Spleen (tissue), 13 donors: Measurements from ENCODE around the gene DDI1. TPM values are rescaled to one million over a fixed set of nuclear protein-coding genes. Genes with fewer than 3 reads are reported as not detected.

Source experiments
- DNase-seq: peaks from one replicate; pipeline ENCODE4 v3.0.0-alpha.2; 2020
- H3K27ac ChIP-seq, 8 donors: fragments of 200-600 bp; sonication (generic) in 7 of 8; 1 replicate in 4 of 8; 2 replicates in 4 of 8; pipeline versions ENCODE4 v1.5.0 to v1.8.0; 2016 to 2021; ENCODE audit warnings: inconsistent platforms in 4 of 8, mild to moderate bottlenecking in 4 of 8, moderate library complexity in 1 of 8
- H3K27me3 ChIP-seq, 7 donors: fragments of 200-600 bp; sonication (generic) in 6 of 7; replicated peaks in 1 of 7; 1 replicate in 4 of 7; 2 replicates in 3 of 7; pipeline versions ENCODE4 v1.5.0 to v1.8.0; 2016 to 2021; ENCODE audit warnings: inconsistent platforms in 3 of 7, mild to moderate bottlenecking in 1 of 7
- H3K36me3 ChIP-seq, 6 donors: fragments of 200-600 bp; sonication (generic) in 5 of 6; 1 replicate in 4 of 6; 2 replicates in 2 of 6; pipeline versions ENCODE4 v1.5.0 to v1.8.0; 2016 to 2021; ENCODE audit warnings: inconsistent platforms in 2 of 6
- H3K4me1 ChIP-seq, 6 donors: fragments of 200-600 bp; sonication (generic) in 5 of 6; 1 replicate in 3 of 6; 2 replicates in 3 of 6; pipeline versions ENCODE4 v1.5.0 to v1.8.0; 2016 to 2021; ENCODE audit warnings: inconsistent platforms in 3 of 6
- H3K4me3 ChIP-seq, 8 donors: fragments of 200-600 bp; sonication (generic) in 7 of 8; 1 replicate in 4 of 8; 2 replicates in 4 of 8; pipeline versions ENCODE4 v1.5.0 to v1.8.0; 2016 to 2021; ENCODE audit warnings: inconsistent platforms in 4 of 8, mild to moderate bottlenecking in 4 of 8, moderate library complexity in 2 of 8
- H3K9me3 ChIP-seq, 8 donors: fragments of 200-600 bp; sonication (generic) in 7 of 8; 1 replicate in 4 of 8; 2 replicates in 4 of 8; pipeline versions ENCODE4 v1.5.0 to v1.8.0; 2016 to 2021; ENCODE audit warnings: inconsistent platforms in 4 of 8
- CTCF ChIP-seq, 11 experiments: fragments of 200-600 bp in 7 of 11; fragments of 450-650 bp in 4 of 11; sonication (generic) in 4 of 11; IDR thresholded peaks in 8 of 11; conservative IDR thresholded peaks in 3 of 11; 1 replicate in 7 of 11; 2 replicates in 4 of 11; pipeline versions ENCODE4 v1.4.0 to v1.8.0; 2016 to 2021; ENCODE audit warnings: antibody characterized with exemption in 11 of 11, inconsistent platforms in 4 of 11, mild to moderate bottlenecking in 1 of 11
- POLR2A ChIP-seq, 3 donors: fragments of 450-650 bp; IDR thresholded peaks; one replicate each; pipeline ENCODE4 v1.5.1; 2017; ENCODE audit warnings: antibody characterized with exemption in 3 of 3, mild to moderate bottlenecking in 1 of 3
- POLR2AphosphoS5 ChIP-seq, 3 donors: sonication (generic); formaldehyde crosslinking; IDR thresholded peaks; one replicate each; pipeline ENCODE4 v1.5.1; 2017; ENCODE audit warnings: antibody characterized with exemption in 3 of 3
- WGBS, 5 donors: extraction: QIAGEN DNeasy Blood & Tissue Kit in 3 of 5; methylation state at CpG; one replicate each; pipeline versions ENCODE4 v1.1.5 to v1.1.7; 2013 to 2018; 5-methylcytosine and 5-hydroxymethylcytosine counted together
- intact Hi-C: fragments of 100-400 bp; cut with DNase I; formaldehyde crosslinking; loops from one replicate; pipeline ENCODE4 v1.15.0; 2023; ENCODE audit warnings: low total_unique reads
- long read RNA-seq, 2 donors: transcript quantifications; one replicate each; lab custom pipeline, GENCODE V29; 2026
- polyA plus RNA-seq, 3 donors: library from polyadenylated mRNA; stranded (reverse); fragments of 200-250 nt; gene quantifications; one replicate each; pipeline ENCODE4 v1.2.1, GENCODE V29; 2013
- total RNA-seq, 7 donors: library from RNA; depleted of rRNA in 3 of 7; stranded (reverse); fragments of >200 nt in 3 of 7; fragmentation: NEBNext Ultra II Directional in 4 of 7; extraction: Animal tissue kit (Norgen Biotek cat#: 25700) in 4 of 7; gene quantifications; one replicate each; pipeline versions ENCODE4 v1.1.0 to v1.2.1, GENCODE V29; 2016 to 2021
- donor health status: healthy with polysubstance abuse.
- donor health status: DM: no; HTN: no; CAD: no; lungs with moderate emphysema.
- donor health status: DM: no; HTN: no; CAD: no.
- donor health status: Bipolar disorder and iron deficiency.
- donor health status: healthy.
- donor health status: DM: no; HTN: no; CAD: no.
- donor health status: DM: yes; HTN: yes; CAD: no.

DDI1 gene
- total RNA-seq (not detected), polyA plus RNA-seq (not detected)
- long read RNA-seq, donor 1, partial matches to known transcripts, result 0 of 1 reads
- long read RNA-seq, donor 1, other reads (novel, unspliced or antisense), result 0 of 1 reads
- long read RNA-seq, donor 2, result 0 reads

- H3K27me3 ChIP-seq, result no peaks in the 10 kb centered on the region
- no peaks in the 10 kb centered on the region for H3K36me3 ChIP-seq
- 95 to 96% (median 96%) methylated on average over 24 to 26 of the region's 26 CpGs for WGBS, 5 donors
- no peaks in the 10 kb centered on the region for H3K4me1 ChIP-seq
- TF ChIP-seq POLR2AphosphoS5 (IDR thresholded peaks at IDR 0.05) (no peak), POLR2A (IDR thresholded peaks at IDR 0.05) (no peak), CTCF (IDR thresholded peaks at IDR 0.05 in 8 of 11, conservative IDR thresholded peaks at IDR 0.05 in 3 of 11) (no peak)
- H3K27ac ChIP-seq, result no peak within 1 kb of the TSS
- no peak for DNase-seq
- intact Hi-C loops, result no loop called here
- no peak within 1 kb of the TSS for H3K4me3 ChIP-seq
- peaks cover 0 to 8% (median under 1%) of the 10 kb centered on the region in 8 donors for H3K9me3 ChIP-seq
Measured at GRCh38 chr11:104036588-104036987, at the start of gene DDI1. Gene DDI1 (plus strand): TSS chr11:104036640. CDS start chr11:104036823, 183 bp downstream.

DNA sequence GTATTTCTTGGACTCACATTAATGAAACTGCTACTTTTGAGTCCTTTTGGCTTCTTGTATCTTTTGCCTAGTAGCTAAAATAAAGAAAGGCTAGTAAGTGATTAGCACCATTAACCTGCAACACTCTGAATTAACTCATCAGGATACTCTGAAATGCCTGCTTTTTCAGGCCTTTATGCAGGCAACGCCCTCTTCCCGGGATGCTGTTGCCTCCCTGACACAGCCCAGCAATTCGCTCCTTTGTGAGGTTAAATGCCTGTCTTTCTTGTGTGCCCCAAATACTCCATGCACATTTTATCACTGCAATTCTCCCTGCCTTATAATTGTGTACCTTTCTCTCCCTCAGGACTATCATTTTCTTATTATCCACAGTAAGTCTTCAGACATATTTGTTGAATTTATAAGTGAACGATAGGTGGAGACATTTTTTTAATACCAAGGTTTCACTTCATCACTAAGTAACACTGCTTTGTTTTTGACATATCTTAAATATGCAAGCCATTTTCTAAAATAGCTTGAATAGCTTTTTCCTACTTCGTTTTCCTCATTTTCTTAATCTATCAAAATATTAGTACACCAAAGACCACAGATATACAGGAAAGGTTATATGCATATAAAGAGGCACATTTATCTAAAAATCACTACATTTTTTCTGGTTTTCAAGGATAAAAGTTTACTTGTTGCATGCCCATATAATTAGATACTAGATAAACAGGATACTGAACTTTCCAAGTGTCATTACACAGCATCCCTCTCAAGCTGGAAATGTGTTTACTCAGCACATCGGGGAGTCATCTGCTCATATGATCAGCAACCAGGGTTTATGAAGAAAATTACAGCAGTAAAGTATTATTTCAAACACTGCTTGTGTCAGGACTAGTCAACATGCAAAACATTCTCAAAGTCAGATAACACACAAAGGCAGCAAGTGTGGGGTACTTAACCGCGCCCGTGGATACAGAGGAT is 48.5 kb upstream of the DDI1 start:
- H3K4me1 ChIP-seq, result no peaks in the 10 kb centered on the region
- no peak for TF ChIP-seq POLR2AphosphoS5 (IDR thresholded peaks at IDR 0.05)
- DNase-seq, result no peak
- peaks cover 0 to 4% (median 0%) of the 10 kb centered on the region in 8 donors for H3K9me3 ChIP-seq
- H3K27me3 ChIP-seq, result no peaks in the 10 kb centered on the region
- H3K36me3 ChIP-seq, result no peaks in the 10 kb centered on the region
- 75 to 86% (median 83%) methylated on average over 9 of the region's 9 CpGs for WGBS, 5 donors
- no peak overlapping the region for H3K4me3 ChIP-seq
- intact Hi-C loops, result no loop called here
- no peak overlapping the region for H3K27ac ChIP-seq

DNA sequence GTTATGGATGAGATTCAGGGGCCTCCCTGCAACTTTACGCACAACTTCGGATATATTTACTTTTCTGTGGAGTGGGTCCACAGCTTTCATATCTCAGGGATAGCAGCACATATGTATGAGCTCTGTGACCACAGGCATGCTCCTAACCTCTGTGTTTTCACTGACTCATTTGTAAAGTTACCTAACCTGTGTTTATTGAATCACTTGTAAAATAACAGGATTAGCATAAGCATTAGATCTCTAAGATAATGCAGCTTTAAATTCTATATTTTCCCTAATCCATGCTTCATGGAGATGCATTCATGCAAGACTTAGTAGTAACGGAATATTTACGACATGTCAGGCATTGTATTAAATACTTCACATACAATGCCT is 47.9 kb upstream of the DDI1 start:
- 69 to 81% (median 72%) methylated on average over 4 of the region's 4 CpGs for WGBS, 5 donors
- Histone ChIP-seq H3K27me3 (no peaks in the 10 kb centered on the region), H3K4me3 (no peak overlapping the region), H3K4me1 (no peaks in the 10 kb centered on the region), H3K9me3 (peaks cover 0 to 4% (median 0%) of the 10 kb centered on the region in 8 donors), H3K27ac (no peak overlapping the region), H3K36me3 (no peaks in the 10 kb centered on the region)
- DNase-seq, result no peak
- intact Hi-C loops, result no loop called here
- TF ChIP-seq POLR2AphosphoS5 (IDR thresholded peaks at IDR 0.05) (no peak), CTCF (IDR thresholded peaks at IDR 0.05 in 8 of 11, conservative IDR thresholded peaks at IDR 0.05 in 3 of 11) (no peak), POLR2A (IDR thresholded peaks at IDR 0.05) (no peak)

- no peak overlapping the region for H3K27ac ChIP-seq
- DNase-seq, result no peak
- no peak overlapping the region for H3K4me3 ChIP-seq
- H3K27me3 ChIP-seq, result no peaks in the 10 kb centered on the region
- intact Hi-C loops, result no loop called here
- no peaks in the 10 kb centered on the region for H3K4me1 ChIP-seq
- H3K9me3 ChIP-seq, result no peaks in the 10 kb centered on the region
- no peak for TF ChIP-seq POLR2AphosphoS5 (IDR thresholded peaks at IDR 0.05)
- no peak for TF ChIP-seq CTCF (IDR thresholded peaks at IDR 0.05 in 8 of 11, conservative IDR thresholded peaks at IDR 0.05 in 3 of 11)
- no peak for TF ChIP-seq POLR2A (IDR thresholded peaks at IDR 0.05)
- no peaks in the 10 kb centered on the region for H3K36me3 ChIP-seq
Measured at GRCh38 chr11:103993507-103993906, 42.9 kb upstream of the DDI1 start.
